CD4-positive, alpha-beta T cell treated with Interleukin-10 for 1 hour (primary cell): ENCODE data around the gene CYP26C1.
"Not testable (repeated sequence)": the region's sequence is repeated elsewhere in the genome, so short reads cannot be mapped to it uniquely, and the experiment has no call there.

Experiments
- DNase-seq: peaks from one replicate; pipeline ENCODE4 v3.0.0-alpha.2; 2020

CYP26C1 gene

DNA sequence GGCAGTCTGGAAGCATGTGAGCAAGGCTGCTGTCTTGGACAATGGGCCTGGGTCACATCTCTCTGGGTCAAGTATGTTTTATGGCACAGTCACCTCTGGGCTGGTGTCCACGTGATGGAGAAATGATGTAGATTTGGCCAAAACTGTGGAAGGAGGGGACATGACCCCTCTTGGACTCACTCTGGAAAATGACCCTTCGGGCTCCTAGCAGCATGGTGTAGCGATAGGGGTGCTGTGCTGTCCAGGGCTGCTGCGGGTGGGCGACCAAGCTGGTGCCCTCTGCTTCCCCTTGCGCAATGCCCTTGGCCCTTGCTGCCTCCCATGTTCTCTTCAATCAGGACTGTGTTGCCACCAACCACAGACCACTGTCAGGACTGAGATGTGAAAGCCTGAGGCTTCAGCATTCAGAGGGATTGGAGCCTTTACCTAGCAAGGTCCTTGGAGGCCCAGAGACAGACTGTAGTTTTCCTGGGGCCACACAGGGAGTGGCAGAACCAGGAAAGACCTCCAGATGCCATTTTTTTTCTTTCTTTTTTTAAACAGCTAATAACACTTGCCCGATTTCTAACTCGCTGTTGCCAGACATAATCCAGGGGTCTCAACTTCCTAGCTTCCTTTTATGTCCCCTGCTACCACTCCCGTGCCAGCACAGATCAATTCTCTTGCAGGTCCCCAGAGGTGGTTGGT lies 19.2 kb downstream of the CYP26C1 start:
- DNase-seq = no peak

DNA sequence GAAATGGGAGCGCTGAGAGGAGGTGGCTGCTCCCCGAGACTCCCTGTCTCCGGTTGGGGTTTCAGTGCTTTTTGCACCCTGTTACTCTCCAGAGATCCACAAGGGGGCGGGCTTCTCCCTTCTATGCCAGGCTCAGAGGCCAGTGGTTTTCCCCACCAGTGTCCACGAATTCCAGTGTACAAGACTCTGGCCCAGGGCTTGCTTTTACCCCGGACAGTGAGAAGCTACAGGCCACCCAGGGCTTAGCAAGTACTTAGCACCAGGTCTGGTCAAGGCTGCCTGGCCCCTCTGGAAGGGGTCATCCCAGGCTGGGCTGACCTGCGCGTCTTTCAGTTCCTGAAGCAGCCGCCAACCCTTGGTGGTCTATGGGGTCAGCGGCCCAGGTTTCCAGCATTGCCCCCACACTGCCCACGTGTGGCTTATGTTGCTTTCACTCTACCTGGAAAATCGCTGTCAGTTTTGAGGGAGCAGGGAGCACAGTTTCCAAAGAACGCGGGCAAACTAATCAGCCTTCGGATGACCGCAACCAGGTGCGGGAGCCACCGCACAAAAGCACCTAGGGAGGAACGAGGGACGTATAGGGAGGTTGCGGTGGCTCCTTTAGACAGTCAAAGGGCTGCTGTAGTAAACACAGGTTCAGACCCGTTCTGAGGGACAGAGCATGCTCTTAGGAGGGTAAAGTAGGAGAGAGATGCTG lies 19.9 kb downstream of the CYP26C1 start:
- peak; percentile 47 for DNase-seq

DNA sequence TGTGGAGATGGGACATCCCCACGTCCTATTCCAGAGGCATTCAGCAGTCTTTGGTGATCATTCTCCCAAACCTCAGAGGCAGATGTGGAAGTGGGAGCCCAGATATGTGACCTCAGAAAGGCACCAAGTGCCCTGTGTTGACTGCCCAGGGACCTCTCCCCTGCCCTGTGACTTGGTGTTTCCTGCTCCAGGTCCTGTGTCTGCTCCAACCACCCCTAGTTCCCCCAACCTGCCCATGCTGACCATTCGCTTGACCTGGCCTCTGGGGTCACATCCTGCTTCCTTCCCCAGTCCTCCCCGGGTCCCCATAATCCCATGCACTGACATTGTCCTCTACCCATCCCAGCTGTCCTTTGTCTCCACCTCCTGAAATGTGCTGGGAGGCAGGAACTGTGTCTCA lies 20.7 kb downstream of the CYP26C1 start:
- no peak for DNase-seq

DNA sequence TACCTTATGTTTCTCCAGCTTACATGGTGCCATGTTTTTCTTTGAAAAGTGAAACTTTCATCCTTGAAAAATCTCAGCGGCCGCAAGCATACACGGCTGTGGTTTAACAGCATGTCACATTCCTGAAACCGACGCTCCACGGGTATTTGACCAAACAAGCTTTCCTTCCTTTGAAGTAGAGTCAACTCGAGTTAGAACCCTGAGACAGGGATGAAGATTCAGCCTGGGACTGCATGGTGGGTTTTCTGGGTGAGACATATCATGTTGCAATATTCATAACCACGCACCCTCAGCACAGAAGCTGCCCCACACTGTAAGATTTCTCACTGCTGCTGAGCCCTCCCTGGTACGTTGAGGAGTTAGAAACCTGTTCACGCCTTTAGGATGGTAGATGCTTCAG lies 21.2 kb downstream of the CYP26C1 start:
- DNase-seq = no peak

DNA sequence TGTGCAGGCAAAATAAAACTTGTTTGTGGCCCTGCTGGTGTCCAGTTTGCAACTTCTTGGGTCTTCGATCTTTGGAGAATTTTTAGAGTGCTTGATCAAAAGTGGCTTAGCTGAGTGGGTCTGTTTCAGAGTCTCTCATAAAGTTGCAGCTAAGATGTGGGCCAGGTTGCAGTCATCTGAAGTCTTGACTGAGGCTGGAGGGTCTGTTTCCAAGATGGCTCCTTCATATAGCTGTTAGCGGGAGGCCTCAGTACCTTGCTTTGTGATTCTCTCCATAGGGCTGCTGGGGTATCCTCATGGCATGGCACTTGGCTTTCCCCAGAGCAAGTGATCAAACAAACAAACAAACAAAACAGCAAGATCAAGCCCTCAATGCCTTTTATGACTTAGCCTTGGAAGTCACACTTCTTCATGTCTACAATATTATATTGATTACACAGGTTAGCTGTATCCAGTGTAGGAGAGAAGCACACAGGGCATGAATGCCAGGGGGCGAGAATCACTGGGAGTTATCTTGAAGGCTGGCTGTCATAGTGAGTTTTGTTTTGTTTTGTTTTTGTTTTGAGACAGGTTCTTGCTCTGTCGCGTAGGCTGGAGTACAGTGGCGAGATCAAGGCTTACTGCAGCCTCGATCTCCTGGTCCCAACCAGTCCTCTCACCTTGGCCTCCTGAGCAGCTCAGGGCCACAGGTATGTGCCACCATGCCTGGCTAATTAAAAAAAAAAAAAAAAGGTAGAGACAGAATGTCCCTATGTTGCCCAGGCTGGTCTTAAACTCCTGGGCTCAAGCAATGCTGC lies 23.3 kb downstream of the CYP26C1 start:
- no peak for DNase-seq

DNA sequence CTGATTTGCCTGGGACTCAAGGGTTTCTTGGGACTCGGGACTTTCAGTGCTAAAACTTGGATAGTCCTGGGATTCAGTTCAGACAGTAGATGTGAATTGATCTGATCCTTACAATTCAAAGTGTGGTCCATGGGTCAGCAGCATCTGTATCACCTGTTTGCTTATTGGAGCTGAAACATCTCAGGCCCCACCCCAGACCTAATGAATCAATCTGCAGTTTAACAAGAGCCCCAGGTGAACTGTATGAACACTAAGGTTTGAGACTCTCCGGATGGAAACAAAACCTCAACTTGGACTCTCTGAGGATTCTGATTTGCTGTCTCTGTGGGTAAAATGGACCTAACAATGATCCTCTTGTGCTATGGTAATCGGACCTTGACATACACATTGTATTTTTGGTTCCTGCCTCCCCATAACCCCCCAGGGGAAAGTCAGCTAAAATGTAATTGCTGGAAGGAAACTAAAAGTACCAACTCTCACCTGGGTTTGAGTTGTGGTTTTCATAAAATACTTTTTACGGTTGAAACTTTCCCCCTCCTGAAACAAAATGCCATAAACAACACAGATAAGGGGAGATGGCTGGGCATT lies 24.8 kb downstream of the CYP26C1 start:
- no peak for DNase-seq

DNA sequence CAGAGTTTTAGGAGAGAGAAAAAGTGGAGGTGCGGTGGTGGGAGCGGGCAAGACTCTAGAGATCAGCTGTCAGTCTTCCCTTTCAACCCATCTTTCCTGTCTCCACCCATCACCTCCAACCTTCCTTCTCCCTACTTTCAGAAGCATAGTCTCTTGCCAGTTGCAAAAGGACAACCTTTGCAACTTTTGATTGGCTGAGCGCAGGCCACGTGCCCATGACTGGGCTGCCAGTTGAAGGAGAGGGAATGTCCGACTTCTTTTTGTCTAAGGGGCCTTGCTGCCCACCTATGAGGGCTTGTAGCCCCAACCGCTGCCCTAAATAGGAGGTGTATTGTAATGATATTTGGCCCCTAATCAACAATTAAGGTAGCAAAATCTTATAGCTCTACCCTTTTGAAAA lies 25.7 kb downstream of the CYP26C1 start:
- DNase-seq = no peak

DNA sequence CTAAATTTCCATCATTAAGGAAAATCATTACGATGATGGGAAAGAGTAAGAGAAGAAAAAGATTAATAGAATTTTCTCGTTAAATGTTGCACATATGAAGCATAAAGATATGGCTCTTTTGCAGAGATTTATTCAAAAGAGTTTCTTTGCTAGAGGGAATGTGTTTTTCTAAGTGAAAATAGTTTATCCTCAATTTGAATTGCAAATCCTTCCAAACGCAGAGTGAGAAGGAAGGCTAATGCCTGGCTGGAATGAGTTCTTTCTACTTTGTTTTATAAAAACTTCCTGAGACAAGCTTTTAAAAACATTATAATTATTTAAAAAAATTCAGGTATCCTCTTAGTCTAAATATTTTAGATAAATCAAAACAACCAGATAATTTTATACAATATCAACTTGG lies 27.2 kb downstream of the CYP26C1 start:
- DNase-seq = no peak

DNA sequence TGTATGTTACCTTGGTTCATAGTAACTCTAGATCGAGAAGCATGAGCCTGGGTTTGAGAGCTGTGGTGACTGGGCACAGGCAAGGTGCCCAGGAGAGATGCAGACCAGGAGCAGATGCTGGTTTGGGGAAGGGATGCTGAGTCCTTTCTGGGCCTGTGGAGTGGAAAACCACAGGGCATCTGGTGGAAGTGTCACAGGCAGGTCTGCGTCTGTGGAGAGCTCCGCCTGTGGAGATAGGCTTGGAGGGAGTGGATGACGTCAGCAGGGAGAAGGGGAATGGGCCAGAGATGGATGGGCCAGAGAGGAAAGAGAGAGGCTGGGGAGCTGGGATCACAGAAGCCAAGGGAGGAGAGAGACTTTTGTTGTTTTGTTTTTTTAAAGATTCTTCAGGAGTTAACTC lies 27.9 kb downstream of the CYP26C1 start:
- no peak for DNase-seq

DNA sequence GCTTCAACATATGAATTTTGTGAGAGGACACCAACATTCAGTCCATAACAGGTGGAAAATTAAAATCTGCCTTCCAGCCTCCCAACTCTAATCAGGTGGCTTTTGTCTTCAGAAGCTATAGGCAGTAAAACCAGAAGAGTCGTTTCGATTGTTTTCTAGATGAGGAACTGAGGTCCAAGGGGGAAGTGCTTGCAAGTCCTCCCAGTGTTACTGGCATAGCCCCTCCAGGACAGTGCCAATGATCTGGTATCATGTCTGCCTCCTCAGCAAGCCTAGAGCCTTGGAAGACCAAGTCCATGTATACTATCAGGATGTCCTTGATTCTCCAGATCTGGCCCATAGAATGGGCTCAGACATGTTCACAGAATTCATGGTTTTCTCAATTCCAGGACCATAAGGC lies 30.0 kb downstream of the CYP26C1 start:
- DNase-seq = no peak

DNA sequence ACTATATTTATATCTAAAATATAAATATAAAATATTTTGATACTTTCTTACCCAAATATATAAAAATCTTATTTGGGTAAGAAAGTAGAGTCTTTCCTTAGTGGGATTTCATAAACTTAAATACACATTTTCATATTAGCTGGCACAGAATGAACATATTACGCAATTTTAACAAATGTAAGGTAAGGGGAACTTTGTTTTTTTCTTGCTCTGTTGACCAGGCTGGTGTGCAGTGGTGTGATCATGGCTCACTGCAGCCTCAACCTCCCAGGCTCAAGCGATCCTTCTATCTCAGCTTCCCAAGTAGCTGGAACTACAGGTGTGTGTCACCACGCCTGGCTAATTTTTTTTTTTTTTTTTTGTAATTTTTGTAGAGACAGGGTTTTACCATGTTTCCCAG lies 31.4 kb downstream of the CYP26C1 start:
- DNase-seq = no peak

DNA sequence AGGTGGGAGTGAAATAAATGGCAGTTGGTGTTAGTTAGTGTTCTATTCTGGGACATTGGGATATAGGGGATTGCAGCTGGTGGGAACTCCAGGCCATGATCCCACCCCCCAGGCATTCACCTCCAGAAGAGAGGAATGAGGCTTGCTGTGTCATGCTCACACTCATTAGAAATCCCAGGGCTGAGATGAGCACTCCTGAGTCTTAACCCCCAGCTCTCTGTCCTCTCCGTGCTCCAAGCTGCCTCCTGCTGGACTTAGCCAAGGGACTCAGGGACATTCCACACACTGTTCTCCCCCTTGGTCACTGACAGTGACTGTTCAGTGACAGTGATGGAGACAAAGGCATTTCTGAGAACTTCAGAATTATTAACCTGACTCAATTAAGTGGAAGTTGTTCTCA lies 34.6 kb downstream of the CYP26C1 start:
- no peak for DNase-seq

DNA sequence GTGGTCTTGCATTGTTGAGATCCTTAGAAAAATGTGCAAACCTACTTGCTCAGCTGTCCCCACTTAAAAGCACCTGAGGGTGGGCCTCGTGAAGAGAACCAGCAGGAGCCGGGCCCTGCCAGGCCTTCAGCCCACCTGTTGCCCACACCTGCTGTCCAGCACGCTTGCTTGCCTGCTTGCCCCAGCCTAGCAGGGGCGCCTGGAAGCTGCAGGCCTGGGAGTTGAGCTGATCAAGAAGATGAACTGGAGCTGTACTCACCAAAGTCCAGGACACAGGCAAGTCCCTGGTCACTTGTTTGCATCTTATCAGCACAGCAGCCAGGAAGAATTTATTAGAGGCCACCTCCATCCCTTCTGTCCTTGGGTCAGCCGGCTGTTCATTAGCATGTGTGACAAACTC lies 36.3 kb downstream of the CYP26C1 start:
- no peak for DNase-seq

DNA sequence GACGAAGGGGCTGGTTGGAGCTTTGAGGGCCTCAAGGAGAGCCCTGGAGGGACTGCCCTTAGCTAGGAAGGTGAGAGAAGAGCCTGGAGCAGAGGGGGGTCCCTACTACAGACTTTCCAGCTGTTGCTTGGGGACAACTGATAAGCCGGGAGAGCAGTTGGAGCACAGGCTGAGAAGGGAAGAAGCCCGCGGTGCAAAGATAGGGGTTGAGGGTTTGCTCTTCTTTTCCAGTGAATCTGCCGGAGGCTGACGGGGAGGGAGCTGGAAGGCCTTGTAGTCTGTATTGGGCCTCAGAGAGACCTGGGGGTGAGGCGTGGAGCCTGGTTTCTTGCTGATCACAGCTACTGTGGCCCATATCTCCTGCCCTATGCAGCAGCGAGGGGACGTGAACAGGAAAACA lies 36.8 kb downstream of the CYP26C1 start:
- no peak for DNase-seq

DNA sequence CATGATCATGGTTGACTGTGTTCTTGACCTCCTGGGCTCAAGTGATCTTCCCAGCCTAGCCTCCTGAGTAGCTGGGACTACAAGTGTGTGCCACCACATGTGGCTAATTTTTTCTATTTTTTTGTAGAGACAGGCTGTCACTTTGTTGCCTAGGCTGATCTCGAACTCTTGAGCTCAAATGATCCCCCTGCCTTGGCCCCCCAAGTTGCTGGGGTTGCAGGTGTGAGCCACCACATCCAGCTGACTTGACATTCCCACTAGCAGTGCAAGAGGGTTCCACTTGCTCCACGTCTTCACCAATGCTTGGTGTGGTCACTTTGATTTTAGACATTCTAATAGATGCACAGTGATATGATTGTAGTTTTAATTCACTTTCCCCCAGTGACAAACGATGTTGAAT lies 38.2 kb downstream of the CYP26C1 start:
- no peak for DNase-seq

DNA sequence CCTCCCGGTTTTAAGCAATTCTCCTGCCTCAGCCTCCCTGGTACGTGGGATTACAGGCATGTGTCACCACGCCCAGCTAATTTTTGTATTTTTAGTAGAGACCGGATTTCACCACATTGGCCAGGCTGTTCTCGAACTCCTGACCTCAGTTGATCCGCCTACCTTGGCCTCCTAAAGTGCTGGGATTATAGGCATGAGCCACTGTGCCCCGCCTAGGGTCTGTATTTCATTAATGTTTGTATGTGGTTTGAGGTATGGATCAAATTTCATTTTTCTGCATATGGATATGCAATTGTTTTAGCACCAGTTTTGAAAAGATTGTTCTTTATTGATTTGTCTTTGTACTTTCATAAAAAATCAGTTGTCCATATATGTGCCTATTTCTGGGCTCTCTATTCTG lies 39.1 kb downstream of the CYP26C1 start:
- no peak for DNase-seq

DNA sequence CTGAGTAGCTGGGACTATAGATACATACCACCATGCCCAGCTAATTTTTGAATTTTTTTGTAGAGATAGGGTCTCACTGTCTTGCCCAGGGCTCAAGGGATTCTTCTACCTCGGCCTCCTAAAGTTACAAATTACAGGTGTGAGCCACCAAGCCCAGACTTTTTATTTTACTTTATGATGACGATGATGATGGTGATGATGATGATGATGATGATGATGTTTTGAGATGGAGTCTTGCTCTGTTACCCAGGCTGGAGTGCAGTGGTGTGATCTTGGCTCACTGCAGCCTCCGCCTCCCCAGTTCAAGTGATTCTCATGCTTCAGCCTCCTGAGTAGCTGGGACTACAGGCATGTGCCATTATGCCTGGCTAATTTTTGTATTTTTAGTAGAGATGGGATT lies 40.5 kb downstream of the CYP26C1 start:
- not testable (repeated sequence) for DNase-seq

DNA sequence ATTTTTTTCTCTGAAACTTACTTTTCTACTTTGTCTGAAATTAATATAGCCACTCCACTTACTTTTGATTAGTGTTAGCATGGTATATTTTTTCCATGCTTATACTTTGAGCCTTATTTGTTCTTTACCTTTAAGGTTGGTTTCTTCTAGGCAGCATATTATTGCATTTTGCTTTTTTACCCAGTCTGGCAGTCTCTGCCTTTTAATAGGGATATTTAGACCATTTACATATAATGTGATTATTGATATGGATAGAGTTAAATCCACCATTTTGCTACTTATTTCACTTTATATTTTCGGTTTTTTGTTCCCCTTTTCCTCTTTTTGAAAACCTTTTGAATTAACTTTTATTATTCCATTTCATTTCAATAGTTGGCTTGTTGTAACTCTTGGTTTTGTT lies 43.4 kb downstream of the CYP26C1 start:
- no peak for DNase-seq

DNA sequence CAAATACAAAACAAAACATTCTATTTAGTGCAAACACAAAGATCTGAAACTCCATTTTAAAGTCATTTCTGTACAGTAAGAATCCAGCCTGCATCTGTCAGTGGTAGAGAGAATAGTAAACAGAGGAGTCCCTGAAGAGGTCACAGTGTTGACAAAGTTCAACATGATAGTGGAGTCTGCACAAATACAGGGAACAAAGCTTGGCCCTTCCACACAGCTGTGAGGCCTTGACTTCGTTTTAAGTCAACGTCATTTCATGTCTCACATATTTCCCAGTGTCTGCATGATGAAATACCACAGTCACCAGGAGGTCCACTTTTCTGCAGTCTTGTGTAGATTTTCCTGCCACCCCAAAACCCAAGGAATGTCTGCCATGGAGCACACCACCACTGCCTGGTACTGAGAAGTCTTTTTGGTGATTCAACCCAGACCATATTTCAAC lies 46.1 kb downstream of the CYP26C1 start:
- no peak for DNase-seq

DNA sequence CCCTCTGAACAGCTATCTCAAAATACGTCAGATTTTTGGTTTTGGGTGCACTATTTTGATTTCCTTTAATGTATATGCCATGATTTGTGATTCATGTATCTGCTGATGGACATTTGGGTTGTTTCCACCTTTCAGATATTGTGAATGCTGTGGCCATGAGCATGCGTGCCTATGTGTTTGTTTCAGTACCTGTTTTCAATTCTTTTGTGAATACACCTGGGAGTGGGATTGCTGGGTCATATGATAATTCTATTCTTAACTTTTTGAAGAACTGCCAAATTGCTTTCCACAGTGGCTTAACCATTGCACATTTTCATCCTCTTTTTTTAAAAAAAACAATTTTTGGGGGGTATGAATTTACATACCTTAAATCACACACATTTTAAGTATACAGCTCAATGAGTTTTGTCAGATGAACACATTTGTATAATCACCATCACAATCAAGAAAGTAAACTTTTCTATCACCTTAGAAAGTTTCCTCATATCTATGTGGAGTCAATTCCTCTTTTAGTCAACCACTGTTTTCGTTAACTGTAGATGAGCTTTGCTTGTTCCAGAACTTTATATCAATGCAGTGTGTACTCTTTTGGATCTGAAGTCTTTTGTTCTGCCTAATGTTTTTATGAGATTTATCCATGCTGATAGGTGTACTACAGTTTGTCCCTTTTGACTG lies 50.0 kb downstream of the CYP26C1 start:
- DNase-seq = no peak

DNA sequence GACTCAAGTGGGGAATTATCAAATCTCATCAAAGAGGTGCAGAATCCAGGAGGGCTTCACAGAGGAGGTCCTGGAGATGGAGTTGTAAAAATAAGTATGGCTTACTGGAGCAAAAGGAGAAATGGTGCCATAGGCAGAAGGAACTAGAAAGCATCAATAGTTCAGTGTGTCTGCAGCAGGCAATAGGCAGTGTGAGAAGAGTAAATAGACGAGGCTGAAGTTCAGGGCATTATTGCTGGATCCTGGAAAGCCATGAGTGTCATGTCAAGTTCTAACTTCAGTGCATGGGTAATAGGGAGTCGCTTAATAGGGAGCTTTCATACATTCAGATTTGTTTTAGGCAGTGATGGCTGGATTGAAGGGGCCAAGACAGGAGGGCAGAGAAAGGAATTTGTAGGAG lies 52.4 kb downstream of the CYP26C1 start:
- no peak for DNase-seq

DNA sequence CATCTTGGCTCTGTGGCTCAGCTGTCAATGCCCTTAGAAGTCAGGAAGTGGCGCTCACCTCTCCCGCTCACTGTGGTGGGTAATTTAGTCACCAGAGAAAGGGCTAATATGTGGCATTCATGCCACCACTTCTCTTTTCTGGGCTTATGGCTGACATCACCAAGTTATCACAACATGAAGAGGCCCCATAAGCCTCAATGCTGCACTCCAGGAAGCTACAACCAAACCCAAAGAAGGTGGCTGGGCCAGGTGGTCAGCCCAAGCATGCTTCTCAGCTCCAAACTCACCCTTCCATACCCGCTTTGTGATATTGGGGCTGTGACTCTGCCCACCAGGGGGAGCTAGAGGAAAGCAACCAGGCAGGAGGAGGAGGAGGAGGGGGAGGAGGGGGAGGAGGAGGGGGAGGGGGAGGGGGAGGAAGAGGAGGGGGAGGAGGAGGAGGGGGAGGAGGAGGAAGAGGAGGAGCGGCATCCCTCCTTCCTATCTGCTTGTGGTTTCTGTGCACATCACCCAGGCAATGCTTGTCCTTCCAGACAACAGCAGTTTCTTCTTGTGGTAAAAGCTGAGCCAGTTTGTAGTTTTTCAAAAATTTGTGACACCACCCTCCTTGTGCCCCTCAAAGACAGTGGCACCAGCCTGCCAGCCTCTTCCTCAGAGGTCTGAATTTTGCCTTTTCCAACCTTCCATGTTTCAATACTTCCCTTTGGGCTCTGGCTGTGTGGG lies 55.2 kb downstream of the CYP26C1 start:
- peak; percentile 76 for DNase-seq
